Ectodermal cell (in vitro differentiated cells): ENCODE results near the gene HIVEP3.

Source experiments
- H3K27ac ChIP-seq: 2 replicates; pipeline ENCODE4 v1.7.0; 2013; ENCODE audit warnings: mild to moderate bottlenecking, low read depth, low read length; ENCODE audit not compliant: insufficient read depth, poor library complexity, severe bottlenecking
- H3K27me3 ChIP-seq: 2 replicates; pipeline ENCODE4 v1.7.0; 2013; ENCODE audit warnings: mild to moderate bottlenecking, low read length; ENCODE audit not compliant: insufficient read depth, control insufficient read depth, poor library complexity, severe bottlenecking
- H3K36me3 ChIP-seq: one replicate; pipeline ENCODE4 v1.7.0; 2013; ENCODE audit warnings: low read length; ENCODE audit not compliant: control insufficient read depth, insufficient read depth
- H3K4me1 ChIP-seq: one replicate; pipeline ENCODE4 v1.7.0; 2013; ENCODE audit warnings: low read length; ENCODE audit not compliant: control insufficient read depth, insufficient read depth
- H3K4me3 ChIP-seq: 2 replicates; pipeline ENCODE4 v1.7.0; 2013; ENCODE audit warnings: low read depth, low read length, control low read depth; ENCODE audit not compliant: insufficient read depth
- H3K9me3 ChIP-seq: 2 replicates; pipeline ENCODE4 v1.7.0; 2013; ENCODE audit warnings: mild to moderate bottlenecking, low read length, moderate library complexity; ENCODE audit not compliant: control insufficient read depth
- WGBS, 2 experiments: methylation state at CpG; one replicate each; pipeline ENCODE4 v1.1.7; 2013; ENCODE audit warnings: missing lambda C conversion rate in 2 of 2; 5-methylcytosine and 5-hydroxymethylcytosine counted together

Gene HIVEP3

GRCh38 chr1:41780322-41780721 lies 138.4 kb downstream of the HIVEP3 start:
- 70 to 78% methylated on average over 2 of the region's 2 CpGs for WGBS, 2 experiments
- no peak overlapping the region for H3K27ac ChIP-seq
- H3K9me3 ChIP-seq = no peaks in the 10 kb centered on the region
- H3K27me3 ChIP-seq = no peaks in the 10 kb centered on the region
- no peaks in the 10 kb centered on the region for H3K4me1 ChIP-seq
- H3K36me3 ChIP-seq = no peaks in the 10 kb centered on the region
- no peak overlapping the region for H3K4me3 ChIP-seq

DNA sequence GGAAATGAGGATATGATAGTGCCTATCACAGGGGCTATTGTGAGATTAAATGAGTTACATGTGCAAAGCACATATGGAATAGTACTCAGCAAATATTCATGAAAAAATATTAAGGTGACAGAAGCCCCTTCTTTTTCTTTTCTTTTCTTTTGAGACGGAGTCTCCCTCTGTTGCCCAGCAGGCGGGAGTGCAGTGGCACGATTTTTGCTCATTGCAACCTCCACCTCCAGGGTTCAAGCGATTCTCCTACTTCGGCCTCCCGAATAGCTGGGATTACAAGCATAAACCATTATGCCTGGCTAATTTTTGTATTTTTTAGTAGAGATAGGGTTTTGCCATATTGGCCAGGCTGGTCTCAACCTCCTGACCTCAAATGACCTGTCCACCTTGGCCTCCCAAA lies 139.4 kb downstream of the HIVEP3 start:
- Histone ChIP-seq H3K36me3 (no peaks in the 10 kb centered on the region), H3K9me3 (no peaks in the 10 kb centered on the region), H3K4me1 (no peaks in the 10 kb centered on the region), H3K27ac (no peak overlapping the region), H3K4me3 (no peak overlapping the region), H3K27me3 (no peaks in the 10 kb centered on the region)
- WGBS, 2 experiments = 92 to 94% methylated on average over 6 of the region's 6 CpGs

- no peaks in the 10 kb centered on the region for H3K27me3 ChIP-seq
- H3K36me3 ChIP-seq = no peaks in the 10 kb centered on the region
- 92 to 95% methylated on average over 10 of the region's 10 CpGs for WGBS, 2 experiments
- no peak overlapping the region for H3K4me3 ChIP-seq
- no peak overlapping the region for H3K27ac ChIP-seq
- no peaks in the 10 kb centered on the region for H3K9me3 ChIP-seq
- no peaks in the 10 kb centered on the region for H3K4me1 ChIP-seq
Observed at GRCh38 chr1:41777695-41778094, 141.0 kb downstream of the HIVEP3 start.

DNA sequence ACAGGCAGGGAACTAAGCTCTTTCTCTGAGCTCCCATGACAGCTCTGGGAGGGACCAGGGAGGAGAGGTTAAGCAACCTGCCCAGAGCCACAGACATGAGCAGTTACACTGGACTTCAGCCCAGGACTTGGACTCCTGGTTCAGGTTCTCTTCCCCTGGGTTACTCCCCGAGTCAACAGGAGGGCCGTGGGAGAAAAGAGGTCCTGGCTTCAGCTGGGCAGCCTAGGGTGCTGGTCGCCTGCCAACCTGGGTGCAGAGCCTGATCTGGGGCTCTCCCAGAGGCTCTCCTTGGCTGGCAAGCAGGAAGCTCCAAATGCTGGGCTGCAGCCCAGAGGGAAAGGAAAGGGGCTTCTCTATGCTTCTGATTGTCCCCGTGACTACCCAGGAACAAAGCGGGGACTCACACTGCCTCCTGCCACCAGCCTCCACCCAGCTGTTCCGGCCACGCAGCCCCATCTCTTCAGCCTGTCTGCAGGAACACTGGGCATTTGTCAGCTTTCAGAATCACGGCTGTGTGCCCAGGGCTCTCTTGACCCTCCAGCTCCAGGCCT lies 141.8 kb downstream of the HIVEP3 start:
- Histone ChIP-seq H3K9me3 (no peaks in the 10 kb centered on the region), H3K36me3 (no peaks in the 10 kb centered on the region), H3K4me3 (no peak overlapping the region), H3K4me1 (no peaks in the 10 kb centered on the region), H3K27ac (no peak overlapping the region), H3K27me3 (no peaks in the 10 kb centered on the region)
- 89 to 90% methylated on average over 8 of the region's 8 CpGs for WGBS, 2 experiments

DNA sequence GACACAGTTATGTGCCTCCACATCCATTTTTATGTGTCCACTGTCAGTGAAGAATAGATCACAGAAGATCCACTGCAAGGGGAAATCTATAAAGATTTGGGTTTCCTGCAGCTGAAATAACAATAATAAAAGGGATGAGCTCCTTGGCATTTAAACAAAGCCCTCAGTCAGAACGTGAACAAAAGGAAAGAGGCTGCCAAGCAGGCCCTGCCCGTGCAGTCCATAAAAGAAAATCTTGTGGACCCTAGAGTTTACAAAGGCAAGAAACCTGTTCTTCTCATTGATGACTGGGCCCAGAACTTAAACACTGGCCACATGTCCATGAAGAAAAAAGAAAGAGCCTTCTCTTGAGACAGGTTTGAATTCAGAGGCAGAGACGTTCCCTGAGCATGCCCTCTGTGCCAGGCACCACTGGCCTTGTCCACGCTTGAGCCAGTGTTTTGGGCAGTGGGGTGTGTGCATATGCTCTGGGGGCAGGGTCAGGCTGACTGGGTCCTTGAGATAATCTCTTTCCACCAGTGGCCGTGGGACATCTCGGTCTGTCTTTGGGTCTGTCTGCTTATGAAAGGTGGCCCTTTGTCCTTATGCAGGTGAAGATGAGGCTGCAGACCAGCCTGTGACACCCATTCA lies 142.7 kb downstream of the HIVEP3 start:
- Histone ChIP-seq H3K27me3 (no peaks in the 10 kb centered on the region), H3K4me3 (no peak overlapping the region), H3K4me1 (no peaks in the 10 kb centered on the region), H3K9me3 (no peaks in the 10 kb centered on the region), H3K36me3 (no peaks in the 10 kb centered on the region), H3K27ac (no peak overlapping the region)
- 84 to 89% methylated on average over 6 of the region's 6 CpGs for WGBS, 2 experiments

GRCh38 chr1:41774471-41774990 lies 144.2 kb downstream of the HIVEP3 start:
- Histone ChIP-seq H3K27ac (no peak overlapping the region), H3K36me3 (no peaks in the 10 kb centered on the region), H3K9me3 (no peaks in the 10 kb centered on the region), H3K4me3 (no peak overlapping the region), H3K4me1 (no peaks in the 10 kb centered on the region), H3K27me3 (no peaks in the 10 kb centered on the region)
- 89 to 93% methylated on average over 2 of the region's 2 CpGs for WGBS, 2 experiments

- Histone ChIP-seq H3K27ac (no peak overlapping the region), H3K4me1 (no peaks in the 10 kb centered on the region), H3K9me3 (no peaks in the 10 kb centered on the region), H3K36me3 (no peaks in the 10 kb centered on the region), H3K4me3 (no peak overlapping the region), H3K27me3 (no peaks in the 10 kb centered on the region)
- 88 to 94% methylated on average over 2 to 3 of the region's 3 CpGs for WGBS, 2 experiments
Observed at GRCh38 chr1:41773842-41774241, 144.9 kb downstream of the HIVEP3 start.

DNA sequence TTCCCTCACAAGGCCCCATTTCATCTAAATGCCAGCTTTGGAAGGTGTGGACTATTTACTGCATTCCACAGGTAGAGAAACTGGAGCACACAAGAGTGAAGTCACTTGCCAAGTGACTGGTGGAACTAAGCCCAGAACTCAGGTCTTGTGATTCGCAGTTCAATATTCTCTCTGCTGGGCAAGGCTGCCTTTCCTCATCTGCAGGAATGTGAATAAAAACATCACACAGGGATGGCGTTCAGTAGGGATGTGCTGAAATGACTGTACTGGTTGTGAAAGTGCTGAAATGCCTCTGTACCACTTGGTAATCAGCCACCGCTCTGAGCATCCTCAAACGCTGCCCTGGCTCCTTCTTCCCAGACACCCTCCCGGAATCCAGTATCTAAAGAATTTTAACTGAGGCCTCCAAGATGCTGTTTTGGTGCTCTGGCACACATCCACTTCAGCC lies 145.6 kb downstream of the HIVEP3 start:
- Histone ChIP-seq H3K27me3 (no peaks in the 10 kb centered on the region), H3K36me3 (no peaks in the 10 kb centered on the region), H3K9me3 (no peaks in the 10 kb centered on the region), H3K4me3 (no peak overlapping the region), H3K27ac (no peak overlapping the region), H3K4me1 (no peaks in the 10 kb centered on the region)
- 87 to 90% methylated on average over 5 of the region's 5 CpGs for WGBS, 2 experiments

- 87 to 92% methylated on average over 2 of the region's 2 CpGs for WGBS, 2 experiments
- no peaks in the 10 kb centered on the region for H3K9me3 ChIP-seq
- no peak overlapping the region for H3K4me3 ChIP-seq
- H3K4me1 ChIP-seq = no peaks in the 10 kb centered on the region
- no peak overlapping the region for H3K27ac ChIP-seq
- H3K27me3 ChIP-seq = no peaks in the 10 kb centered on the region
- H3K36me3 ChIP-seq = no peaks in the 10 kb centered on the region
Observed at GRCh38 chr1:41769068-41769467, 149.7 kb downstream of the HIVEP3 start.

- Histone ChIP-seq H3K4me1 (no peaks in the 10 kb centered on the region), H3K36me3 (no peaks in the 10 kb centered on the region), H3K9me3 (no peaks in the 10 kb centered on the region), H3K4me3 (no peak overlapping the region), H3K27me3 (no peaks in the 10 kb centered on the region), H3K27ac (no peak overlapping the region)
- WGBS, 2 experiments = 61% methylated on average over 6 of the region's 6 CpGs
Observed at GRCh38 chr1:41768583-41768982, 150.1 kb downstream of the HIVEP3 start.
